Omental fat pad (tissue), 4 donors: ENCODE measurements around the gene PHF21B. TPM values are rescaled to one million over a fixed set of nuclear protein-coding genes. Genes with fewer than 3 reads are reported as not detected.
"Not testable (repeated sequence)": the region's sequence is repeated elsewhere in the genome, so short reads cannot be mapped to it uniquely, and the experiment has no call there.

ENCODE experiments used
- ATAC-seq: fragments of 150-250 bp; one replicate; pipeline ENCODE4 v1.9.1; 2016; ENCODE audit warnings: mild to moderate bottlenecking, moderate library complexity; ENCODE audit not compliant: low FRiP score
- DNase-seq: peaks from one replicate; pipeline ENCODE4 v3.0.0-alpha.2; 2019; ENCODE audit warnings: low spot score
- total RNA-seq, 4 donors: library from RNA; depleted of rRNA; stranded (reverse); fragments of >200 nt; gene quantifications; one replicate each; pipeline ENCODE4 v1.1.0, GENCODE V29; 2016
- TF ChIP-seq, protein P1 (sequence below), 3 donors: fragments of 450-650 bp; IDR thresholded peaks; one replicate each; pipeline ENCODE4 v1.5.1; 2016 to 2017; ENCODE audit warnings: antibody characterized with exemption in 3 of 3, mild to moderate bottlenecking in 3 of 3, moderate library complexity in 2 of 3

Gene PHF21B
- under 1 TPM in 1 of 4 donors, not detected in 3; 0.44 TPM for total RNA-seq

DNA sequence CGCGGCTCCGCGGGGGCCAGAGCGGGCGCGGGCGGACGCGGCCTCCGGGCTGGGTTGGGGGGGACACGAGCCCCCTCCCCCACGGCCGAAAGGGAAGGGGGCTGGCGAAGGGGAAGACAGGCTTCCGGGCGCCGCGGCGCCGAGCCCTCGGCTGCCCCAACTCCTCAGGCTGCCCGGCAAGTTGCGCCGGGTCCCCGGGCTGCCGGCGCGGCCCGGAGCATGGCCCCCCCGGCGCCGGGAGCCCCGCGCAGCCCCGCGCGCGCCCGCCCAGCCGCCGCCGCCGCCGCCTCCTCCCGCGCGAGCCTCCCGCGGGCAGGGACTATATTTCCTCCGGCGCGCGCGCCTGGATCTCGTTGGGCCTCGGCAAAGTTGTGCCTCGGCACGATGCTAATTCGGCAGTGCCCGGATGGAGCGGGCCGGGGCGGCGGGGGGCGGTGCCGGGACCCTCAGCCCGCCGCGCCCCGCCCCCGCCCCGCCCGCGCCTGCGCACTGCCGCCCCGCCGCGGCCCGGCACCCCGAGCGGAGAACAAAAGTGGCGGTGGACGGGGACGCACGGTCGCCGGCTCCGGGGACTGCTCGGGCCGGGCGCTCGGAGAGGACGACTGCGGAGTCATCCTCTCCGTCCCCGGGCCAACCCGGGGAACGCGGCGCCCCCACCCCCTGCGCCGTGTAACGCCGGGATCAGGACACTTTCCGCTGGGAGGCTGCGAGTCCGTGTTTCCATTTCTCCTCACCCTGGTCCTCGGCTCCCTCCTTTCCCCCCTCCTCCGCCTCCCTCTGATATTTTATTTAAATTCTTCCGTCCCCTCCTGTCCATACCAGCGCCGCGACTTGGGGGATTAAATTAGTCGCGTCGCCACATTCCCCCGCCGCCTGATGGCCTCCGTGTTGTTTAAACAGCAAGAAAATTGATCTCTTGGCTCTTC, at the start of gene PHF21B:
Gene PHF21B (minus strand): TSS at position 400 of the 926 bp plus-strand sequence. CDS start 456 bp downstream, outside the sequence.
- ATAC-seq (no peak), DNase-seq (no peak)
- TF ChIP-seq, protein P1, sequence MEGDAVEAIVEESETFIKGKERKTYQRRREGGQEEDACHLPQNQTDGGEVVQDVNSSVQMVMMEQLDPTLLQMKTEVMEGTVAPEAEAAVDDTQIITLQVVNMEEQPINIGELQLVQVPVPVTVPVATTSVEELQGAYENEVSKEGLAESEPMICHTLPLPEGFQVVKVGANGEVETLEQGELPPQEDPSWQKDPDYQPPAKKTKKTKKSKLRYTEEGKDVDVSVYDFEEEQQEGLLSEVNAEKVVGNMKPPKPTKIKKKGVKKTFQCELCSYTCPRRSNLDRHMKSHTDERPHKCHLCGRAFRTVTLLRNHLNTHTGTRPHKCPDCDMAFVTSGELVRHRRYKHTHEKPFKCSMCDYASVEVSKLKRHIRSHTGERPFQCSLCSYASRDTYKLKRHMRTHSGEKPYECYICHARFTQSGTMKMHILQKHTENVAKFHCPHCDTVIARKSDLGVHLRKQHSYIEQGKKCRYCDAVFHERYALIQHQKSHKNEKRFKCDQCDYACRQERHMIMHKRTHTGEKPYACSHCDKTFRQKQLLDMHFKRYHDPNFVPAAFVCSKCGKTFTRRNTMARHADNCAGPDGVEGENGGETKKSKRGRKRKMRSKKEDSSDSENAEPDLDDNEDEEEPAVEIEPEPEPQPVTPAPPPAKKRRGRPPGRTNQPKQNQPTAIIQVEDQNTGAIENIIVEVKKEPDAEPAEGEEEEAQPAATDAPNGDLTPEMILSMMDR (IDR thresholded peaks at IDR 0.05): no peak

DNA sequence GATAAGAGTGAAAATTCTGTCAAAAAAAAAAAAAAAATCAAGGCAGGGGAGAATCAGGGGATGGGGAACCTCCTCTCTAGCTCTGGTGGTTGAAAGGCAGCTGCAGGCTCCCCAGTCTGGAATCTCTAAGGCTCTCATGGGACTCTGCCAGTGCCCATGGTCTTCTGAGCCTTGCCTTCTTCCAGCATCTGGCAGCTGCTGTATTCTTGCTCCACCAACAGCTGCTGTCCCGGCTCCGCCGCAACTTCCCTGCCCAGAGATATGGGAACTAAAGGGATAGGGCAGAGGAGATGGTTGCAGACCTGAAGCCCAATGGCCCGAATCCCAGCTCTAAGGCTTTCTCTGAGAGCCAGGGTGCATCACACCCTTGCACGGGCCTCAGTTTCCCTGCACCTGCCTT, 49.5 kb upstream of the PHF21B start:
- DNase-seq (no peak), ATAC-seq (no peak)
- TF ChIP-seq, protein P1 (IDR thresholded peaks at IDR 0.05): no peak

DNA sequence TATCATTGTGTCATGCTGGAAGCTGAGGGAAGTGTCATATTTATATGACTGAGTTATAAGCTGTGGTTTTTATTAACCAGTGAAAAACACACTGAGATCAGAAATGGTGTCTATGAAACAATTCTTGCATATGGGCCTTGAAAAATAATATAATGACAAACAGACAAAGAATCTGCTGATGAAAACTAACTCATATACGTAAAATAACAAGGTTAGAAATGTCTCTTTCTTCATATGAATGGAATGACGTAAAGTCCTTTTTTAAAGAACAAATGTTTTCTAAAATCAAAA, 48.8 kb upstream of the PHF21B start:
- TF ChIP-seq, protein P1 (IDR thresholded peaks at IDR 0.05): no peak
- DNase-seq: no peak

DNA sequence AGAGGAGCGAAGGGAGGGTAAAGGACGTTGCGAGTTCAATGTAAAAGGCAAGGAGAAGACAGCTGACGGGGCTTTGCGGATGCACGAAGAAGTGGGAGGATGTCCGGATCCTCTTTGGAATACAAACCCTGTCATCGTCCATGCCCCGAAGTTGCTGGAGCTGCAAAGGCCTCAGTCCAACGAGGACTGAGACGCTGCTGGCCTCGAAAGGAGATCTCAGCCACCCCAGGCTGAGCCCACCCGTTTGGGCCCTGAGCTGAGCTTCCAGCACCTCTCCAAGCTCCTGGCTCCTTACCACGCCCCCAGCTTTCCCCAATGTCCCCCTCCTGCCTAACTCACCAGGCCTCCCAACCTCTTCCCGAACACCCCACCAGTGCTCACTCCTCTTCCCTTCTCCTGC, 46.1 kb upstream of the PHF21B start:
- DNase-seq (no peak), ATAC-seq (no peak)
- TF ChIP-seq, protein P1 (IDR thresholded peaks at IDR 0.05): no peak

More for the DNA sequence above, 48.8 kb upstream of the PHF21B start:
- no peak for ATAC-seq

DNA sequence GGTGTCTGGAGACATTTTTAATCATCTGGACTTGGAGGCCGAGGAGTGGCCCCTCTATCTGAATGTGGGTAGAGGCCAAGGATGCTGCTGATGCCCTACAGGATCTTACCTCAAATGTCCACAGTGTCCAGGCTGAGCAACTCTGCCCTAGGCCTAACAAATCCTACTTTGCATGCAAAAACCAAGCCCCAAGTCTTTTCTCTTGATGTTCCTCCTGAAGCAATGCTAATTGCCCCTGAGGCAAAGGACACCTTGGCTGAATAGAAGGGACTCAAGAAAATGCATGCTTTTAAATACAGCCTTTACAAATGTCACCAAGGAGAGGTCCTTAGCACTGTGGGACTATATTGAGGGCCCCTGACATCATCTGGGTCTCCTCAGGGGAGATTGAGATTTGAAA, 43.8 kb upstream of the PHF21B start:
- TF ChIP-seq, protein P1 (IDR thresholded peaks at IDR 0.05): no peak
- DNase-seq: no peak
- ATAC-seq: no peak

DNA sequence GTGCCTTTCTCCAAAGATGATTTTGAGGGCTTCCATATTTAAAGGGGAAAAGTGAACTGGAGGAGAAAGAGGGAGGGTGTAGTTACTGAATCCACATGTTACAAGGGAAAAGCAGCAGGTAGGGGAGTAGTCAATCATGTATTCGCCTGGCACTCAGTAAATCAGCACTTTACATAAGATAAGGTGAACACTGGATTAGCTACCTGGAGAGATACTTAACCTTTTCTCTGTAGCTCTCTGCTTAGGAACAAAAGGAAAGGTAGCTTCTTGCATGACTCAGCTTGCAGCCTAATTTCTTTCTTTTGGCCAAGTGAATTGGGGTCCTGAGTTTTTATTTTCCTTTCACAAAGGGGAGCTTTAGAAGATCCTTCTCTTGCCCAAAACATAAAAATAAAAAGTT, 43.3 kb upstream of the PHF21B start:
- no peak for ATAC-seq
- TF ChIP-seq, protein P1 (IDR thresholded peaks at IDR 0.05): no peak

DNA sequence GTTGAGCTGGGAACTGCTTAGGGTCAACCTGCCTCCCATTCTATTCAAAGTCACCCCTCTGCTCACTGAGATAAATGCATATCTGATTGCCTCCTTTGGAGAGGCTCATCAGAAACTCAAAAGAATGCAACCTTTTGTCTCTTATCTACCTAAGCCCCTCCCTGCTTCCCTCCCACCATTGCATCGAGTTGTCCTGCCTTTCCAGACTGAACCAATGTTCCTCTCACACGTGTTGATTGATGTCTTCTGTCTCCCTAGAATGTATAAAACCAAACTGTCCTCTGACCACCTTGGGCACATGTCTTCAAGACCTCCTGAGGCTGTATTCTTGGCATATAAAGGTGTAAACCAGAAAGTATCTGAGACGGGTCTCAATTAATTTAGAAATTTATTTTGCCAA, 42.9 kb upstream of the PHF21B start:
- ATAC-seq, DNase-seq: not testable (repeated sequence)

More for the DNA sequence above, 43.3 kb upstream of the PHF21B start:
- DNase-seq: no peak
